K562 (cell line): ENCODE measurements around the gene C18orf32. TPM values are rescaled to one million over a fixed set of nuclear protein-coding genes. Genes with fewer than 3 reads are reported as not detected.

Experiments used
- ATF3 ChIP-seq, 2 experiments: fragments of 450-650 bp in 1 of 2; sonication (generic) in 1 of 2; formaldehyde crosslinking in 1 of 2; IDR thresholded peaks in 1 of 2; conservative IDR thresholded peaks in 1 of 2; 2 replicates each; pipeline versions ENCODE4 v1.6.1 to v1.8.1; 2016 to 2023; ENCODE audit warnings: mild to moderate bottlenecking in 2 of 2, moderate library complexity in 2 of 2, inconsistent platforms in 1 of 2, missing genetic modification reagents in 1 of 2
- CCAR2 ChIP-seq: fragments of 200-400 bp; formaldehyde crosslinking; IDR thresholded peaks from 2 replicates; pipeline ENCODE4 v1.6.1; 2017; ENCODE audit warnings: mild to moderate bottlenecking, low read depth, low read length
- CHCHD3 ChIP-seq: fragments of 250-450 bp; sonication (Bioruptor Pico); IDR thresholded peaks from 2 replicates; pipeline ENCODE4 v2.1.2; 2022; ENCODE audit warnings: mild to moderate bottlenecking
- DIDO1 ChIP-seq: fragments of 450-650 bp; IDR thresholded peaks from 2 replicates; pipeline ENCODE4 v1.6.1; 2016; ENCODE audit warnings: low read depth, missing biosample characterization, missing genetic modification characterization
- HDAC2 ChIP-seq: fragments of 450-650 bp; IDR thresholded peaks from 2 replicates; pipeline ENCODE4 v1.6.1; 2016; ENCODE audit warnings: mild to moderate bottlenecking
- MAFK ChIP-seq: IDR thresholded peaks from 2 replicates; pipeline ENCODE4 v1.6.1; 2011; ENCODE audit warnings: low read length, improper control_type of control experiment
- MNT ChIP-seq, 2 experiments: fragments of 450-650 bp; conservative IDR thresholded peaks; 2 replicates each; pipeline ENCODE4 v1.6.1; 2017; ENCODE audit warnings: mild to moderate bottlenecking in 2 of 2, moderate library complexity in 2 of 2
- MXI1 ChIP-seq: IDR thresholded peaks from 2 replicates; pipeline ENCODE4 v1.6.1; 2011; ENCODE audit warnings: low read depth, mild to moderate bottlenecking, improper control_type of control experiment, low read length
- MYC ChIP-seq, 2 experiments: fragments of 250-450 bp in 1 of 2; sonication (Bioruptor Pico) in 1 of 2; IDR thresholded peaks; 2 replicates each; pipeline versions ENCODE4 v1.5.1 to v1.6.1; 2012 to 2021; ENCODE audit warnings: low read depth in 2 of 2, borderline replicate concordance in 1 of 2, improper control_type of control experiment in 1 of 2, low read length in 1 of 2, mild to moderate bottlenecking in 1 of 2, moderate library complexity in 1 of 2
- NFE2 ChIP-seq: IDR thresholded peaks from 2 replicates; pipeline ENCODE4 v1.6.1; 2014; ENCODE audit warnings: antibody characterized with exemption, low read depth
- SAP30 ChIP-seq: fragments of 200-600 bp; sonication (generic); IDR thresholded peaks from 2 replicates; pipeline ENCODE4 v1.6.1; 2012; ENCODE audit warnings: borderline replicate concordance, low read depth, mild to moderate bottlenecking, moderate library complexity, low read length, control low read depth, inconsistent platforms; ENCODE audit not compliant: insufficient read depth, poor library complexity, severe bottlenecking
- SMARCA4 ChIP-seq: fragments of 450-650 bp; IDR thresholded peaks from 2 replicates; pipeline ENCODE4 v1.6.1; 2016
- SMARCE1 ChIP-seq: fragments of 450-650 bp; IDR thresholded peaks from 2 replicates; pipeline ENCODE4 v1.7.1; 2016; ENCODE audit warnings: mild to moderate bottlenecking
- ZC3H8 ChIP-seq: fragments of 450-650 bp; IDR thresholded peaks from 2 replicates; pipeline ENCODE4 v1.6.1; 2017
- ZNF124 ChIP-seq: sonication (generic); formaldehyde crosslinking; IDR thresholded peaks from 2 replicates; pipeline ENCODE4 v1.8.1; 2022; ENCODE audit warnings: missing genetic modification reagents
- ZNF197 ChIP-seq: fragments of 200-800 bp; sonication (Bioruptor generic); IDR thresholded peaks from 2 replicates; pipeline ENCODE4 v1.6.1; 2016; ENCODE audit warnings: low read depth, missing genetic modification characterization, missing compliant biosample characterization
- ZNF316 ChIP-seq: fragments of 450-650 bp; IDR thresholded peaks from 2 replicates; pipeline ENCODE4 v1.6.1; 2016
- ZNF584 ChIP-seq: fragments of 200-800 bp; sonication (Bioruptor generic); IDR thresholded peaks from 2 replicates; pipeline ENCODE4 v1.6.1; 2016; ENCODE audit warnings: low read depth, mild to moderate bottlenecking, missing genetic modification characterization, missing compliant biosample characterization
- ZNF717 ChIP-seq: fragments of 250-450 bp; sonication (Bioruptor Pico); IDR thresholded peaks from 2 replicates; pipeline ENCODE4 v1.5.0; 2021
- polyA plus RNA-seq, 8 experiments: library from polyadenylated mRNA; depleted of rRNA in 4 of 8; stranded (reverse) in 5 of 8; unstranded in 3 of 8; fragments of >200 nt; fragmentation: Nextera tagmentation in 2 of 8; fragmentation: Illumina TruSeq in 1 of 8; extraction: Ambion mirVana in 2 of 8; extraction: Trizol in 1 of 8; gene quantifications; 2 replicates each; pipeline versions ENCODE4 v1.2.1 to v1.2.3, GENCODE V29; 2011 to 2014; ENCODE audit warnings: inconsistent platforms in 1 of 8, missing spikeins in 1 of 8
- total RNA-seq, 7 experiments: library from RNA; depleted of rRNA in 6 of 7; stranded (reverse); fragments of >200 nt in 6 of 7; fragmentation: Illumina TruSeq in 2 of 7; extraction: Trizol in 2 of 7; gene quantifications; 2 replicates each; pipeline versions ENCODE4 v1.2.1 to v1.2.3, GENCODE V29; 2011 to 2021; ENCODE audit warnings: low replicate concordance in 1 of 7
- TF ChIP-seq, protein P1 (sequence below): fragments of 150-350 bp; conservative IDR thresholded peaks from 2 replicates; pipeline ENCODE4 v1.6.1; 2014; ENCODE audit warnings: low read length
- TF ChIP-seq, protein P2 (sequence below): fragments of 250-450 bp; sonication (Bioruptor Pico); IDR thresholded peaks from 2 replicates; pipeline ENCODE4 v1.8.0; 2022; ENCODE audit warnings: inconsistent platforms

C18orf32 gene
- total and polyA plus RNA-seq, 9 of the 15 experiments (the other 6 are each of a cell fraction or from before 2014, with no cell fraction given): 8.5 to 35.0 (median 20.4) TPM

DNA sequence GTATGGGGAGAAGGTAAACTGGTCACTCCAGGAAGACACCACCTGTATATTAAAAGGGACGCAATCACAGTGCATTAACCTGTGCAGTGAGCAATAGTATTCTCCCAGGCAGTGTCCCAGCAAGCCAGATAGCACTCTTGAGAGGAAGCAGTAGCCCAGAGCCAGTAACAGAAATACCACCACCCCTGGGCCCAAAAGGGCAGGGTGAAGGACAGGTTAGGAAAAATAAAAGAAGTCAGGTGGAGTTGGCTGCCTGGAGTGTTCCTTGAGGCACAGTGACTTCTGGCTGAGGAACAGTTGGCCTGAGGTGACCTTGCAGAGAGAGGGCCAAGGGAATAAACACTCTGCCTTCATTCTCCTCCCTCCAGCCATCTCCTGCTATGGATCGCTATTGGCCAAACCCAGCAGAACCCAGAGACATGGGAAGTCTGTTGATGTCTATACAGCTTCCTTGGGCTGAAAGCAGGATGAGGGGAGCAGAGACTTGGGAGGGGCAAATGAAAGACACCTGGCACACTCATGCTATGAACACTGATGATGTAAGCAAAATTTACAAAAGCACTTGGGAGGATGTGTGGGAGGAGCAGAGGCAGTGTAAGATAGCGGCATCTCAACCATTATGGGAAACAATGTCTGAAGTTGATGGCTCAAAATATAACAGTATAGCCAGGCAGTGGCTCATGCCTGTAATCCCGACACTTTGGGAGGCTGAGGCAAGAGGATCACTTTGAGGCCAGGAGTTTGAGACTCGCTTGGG is 7.5 kb downstream of the C18orf32 start (continued):
- TF ChIP-seq MYC (IDR thresholded peaks at IDR 0.05; ENCODE audit: low read depth, low read length) (no peak), MYC (CRISPR knock-in tag; IDR thresholded peaks at IDR 0.05; ENCODE audit: borderline replicate concordance, low read depth) (no peak), CCAR2 (no peak), DIDO1 (tag) (no peak), ATF3 (IDR thresholded peaks at IDR 0.05) (peak; percentile 78), ATF3 (CRISPR knock-in tag; conservative IDR thresholded peaks at IDR 0.05) (no peak), SMARCE1 (peak; percentile 21; the same call in 1 of the 2 replicates), MXI1 (no peak), ZNF197 (CRISPR knock-in tag) (no peak), HDAC2 (0 out of 2 replicates have a peak, but pooled peaks have one; percentile 24), CHCHD3 (CRISPR knock-in tag) (no peak), ZNF124 (CRISPR knock-in tag) (no peak), SAP30 (no peak), NFE2 (peak; percentile 61), ZNF316 (peak; percentile 97), ZC3H8 (no peak), MAFK (peak; percentile 82), SMARCA4 (no peak), ZNF717 (no peak), ZNF584 (CRISPR knock-in tag) (no peak), MNT (conservative IDR thresholded peaks at IDR 0.05) (no peak)
- TF ChIP-seq, protein P1, sequence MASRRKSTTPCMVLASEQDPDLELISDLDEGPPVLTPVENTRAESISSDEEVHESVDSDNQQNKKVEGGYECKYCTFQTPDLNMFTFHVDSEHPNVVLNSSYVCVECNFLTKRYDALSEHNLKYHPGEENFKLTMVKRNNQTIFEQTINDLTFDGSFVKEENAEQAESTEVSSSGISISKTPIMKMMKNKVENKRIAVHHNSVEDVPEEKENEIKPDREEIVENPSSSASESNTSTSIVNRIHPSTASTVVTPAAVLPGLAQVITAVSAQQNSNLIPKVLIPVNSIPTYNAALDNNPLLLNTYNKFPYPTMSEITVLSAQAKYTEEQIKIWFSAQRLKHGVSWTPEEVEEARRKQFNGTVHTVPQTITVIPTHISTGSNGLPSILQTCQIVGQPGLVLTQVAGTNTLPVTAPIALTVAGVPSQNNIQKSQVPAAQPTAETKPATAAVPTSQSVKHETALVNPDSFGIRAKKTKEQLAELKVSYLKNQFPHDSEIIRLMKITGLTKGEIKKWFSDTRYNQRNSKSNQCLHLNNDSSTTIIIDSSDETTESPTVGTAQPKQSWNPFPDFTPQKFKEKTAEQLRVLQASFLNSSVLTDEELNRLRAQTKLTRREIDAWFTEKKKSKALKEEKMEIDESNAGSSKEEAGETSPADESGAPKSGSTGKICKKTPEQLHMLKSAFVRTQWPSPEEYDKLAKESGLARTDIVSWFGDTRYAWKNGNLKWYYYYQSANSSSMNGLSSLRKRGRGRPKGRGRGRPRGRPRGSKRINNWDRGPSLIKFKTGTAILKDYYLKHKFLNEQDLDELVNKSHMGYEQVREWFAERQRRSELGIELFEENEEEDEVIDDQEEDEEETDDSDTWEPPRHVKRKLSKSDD: no peak
- TF ChIP-seq, protein P2, sequence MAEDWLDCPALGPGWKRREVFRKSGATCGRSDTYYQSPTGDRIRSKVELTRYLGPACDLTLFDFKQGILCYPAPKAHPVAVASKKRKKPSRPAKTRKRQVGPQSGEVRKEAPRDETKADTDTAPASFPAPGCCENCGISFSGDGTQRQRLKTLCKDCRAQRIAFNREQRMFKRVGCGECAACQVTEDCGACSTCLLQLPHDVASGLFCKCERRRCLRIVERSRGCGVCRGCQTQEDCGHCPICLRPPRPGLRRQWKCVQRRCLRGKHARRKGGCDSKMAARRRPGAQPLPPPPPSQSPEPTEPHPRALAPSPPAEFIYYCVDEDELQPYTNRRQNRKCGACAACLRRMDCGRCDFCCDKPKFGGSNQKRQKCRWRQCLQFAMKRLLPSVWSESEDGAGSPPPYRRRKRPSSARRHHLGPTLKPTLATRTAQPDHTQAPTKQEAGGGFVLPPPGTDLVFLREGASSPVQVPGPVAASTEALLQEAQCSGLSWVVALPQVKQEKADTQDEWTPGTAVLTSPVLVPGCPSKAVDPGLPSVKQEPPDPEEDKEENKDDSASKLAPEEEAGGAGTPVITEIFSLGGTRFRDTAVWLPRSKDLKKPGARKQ (CRISPR knock-in tag): no peak
